Measurements from ENCODE around the gene PRKCB. TPM values are rescaled to one million over a fixed set of nuclear protein-coding genes. Genes with fewer than 3 reads are reported as not detected.

The PRKCB gene
- polyA plus RNA-seq, 1 donor from 2014 or later = 27.6 TPM

DNA sequence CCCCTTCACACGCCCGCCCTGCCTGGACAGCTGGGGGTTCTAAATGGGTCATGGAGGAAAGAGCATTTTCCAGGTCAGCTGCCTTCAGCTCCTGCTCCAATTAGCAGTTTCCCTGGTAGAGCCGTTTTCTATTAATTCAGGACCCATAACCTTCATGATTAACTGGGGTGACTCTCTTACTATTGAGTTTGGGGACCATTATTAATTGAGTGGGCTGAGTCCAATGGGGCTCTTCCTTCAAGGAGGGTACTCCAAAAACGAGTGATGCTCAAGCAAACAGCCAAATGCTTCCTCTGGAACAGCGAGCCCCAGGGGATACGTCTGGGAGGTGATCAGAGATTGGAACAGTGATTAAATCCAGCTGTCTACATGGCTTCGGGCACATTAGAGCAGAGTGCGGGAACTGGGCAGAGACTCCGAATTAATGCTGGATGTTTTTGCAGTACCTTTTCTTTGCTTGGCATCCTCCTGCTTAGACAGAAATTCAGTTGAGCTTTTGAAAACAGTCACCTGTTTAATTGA, 352.3 kb downstream of the PRKCB start:
- Histone ChIP-seq H3K27ac (ENCODE audit: low read length) (no peak overlapping the region), H3K9me3 (ENCODE audit: low read length) (no peaks in the 10 kb centered on the region), H3K27me3 (ENCODE audit: insufficient read depth, low read depth, low read length) (no peaks in the 10 kb centered on the region), H3F3A (ENCODE audit: insufficient read depth, low read length, poor library complexity, severe bottlenecking) (no peaks in the 10 kb centered on the region), H3K4me2 (ENCODE audit: low read length) (no peak overlapping the region), H3K36me3 (ENCODE audit: insufficient read depth, low read length) (no peaks in the 10 kb centered on the region), H3K4me3 (ENCODE audit: low read length) (no peak overlapping the region), H2AFZ (ENCODE audit: low read depth, low read length) (no peak overlapping the region), H3K9me2 (ENCODE audit: insufficient read depth, low read length) (no peaks in the 10 kb centered on the region), H4K20me1 (ENCODE audit: insufficient read depth) (no peaks in the 10 kb centered on the region), H3K9ac (ENCODE audit: low read length) (no peak overlapping the region), H3K79me2 (replicated peaks; ENCODE audit: insufficient read depth, low read length) (no peaks in the 10 kb centered on the region)
- TF ChIP-seq POLR2AphosphoS5 (IDR thresholded peaks at IDR 0.05) (no peak), MXI1 (conservative IDR thresholded peaks at IDR 0.05; ENCODE audit: poor library complexity, severe bottlenecking) (no peak), SMC3 (conservative IDR thresholded peaks at IDR 0.05; ENCODE audit: poor library complexity) (no peak)

DNA sequence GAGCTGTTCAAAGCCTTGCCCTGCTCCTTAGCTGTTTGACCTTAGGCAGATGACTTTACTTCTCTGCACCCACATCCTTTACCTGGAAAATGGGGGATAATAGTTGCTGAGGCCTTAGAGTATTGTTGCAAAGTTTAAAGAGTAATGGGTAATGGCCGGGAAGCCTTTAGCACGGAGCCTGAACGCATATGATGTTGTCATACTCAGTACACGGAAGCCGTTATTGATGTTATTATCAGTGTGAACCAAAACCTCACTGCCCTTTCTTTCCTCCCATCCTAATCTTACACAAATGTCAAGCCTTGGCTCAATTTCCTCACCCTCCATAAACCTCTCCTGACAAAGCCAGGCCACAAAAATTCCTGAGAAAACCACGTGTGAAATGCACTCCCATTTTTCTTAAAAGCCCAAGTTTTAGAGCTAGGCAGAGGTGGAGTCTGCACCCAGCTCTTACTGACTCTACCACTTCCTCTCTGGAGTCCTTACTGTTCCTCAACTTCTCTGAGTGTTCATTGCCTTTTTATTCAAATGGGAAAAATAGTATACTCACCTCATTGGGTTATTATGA, 353.1 kb downstream of the PRKCB start:
- Histone ChIP-seq H3F3A (ENCODE audit: insufficient read depth, low read length, poor library complexity, severe bottlenecking) (no peaks in the 10 kb centered on the region), H3K9ac (ENCODE audit: low read length) (no peak overlapping the region), H3K4me2 (ENCODE audit: low read length) (no peak overlapping the region), H3K36me3 (ENCODE audit: insufficient read depth, low read length) (no peaks in the 10 kb centered on the region), H3K9me2 (ENCODE audit: insufficient read depth, low read length) (no peaks in the 10 kb centered on the region), H3K27ac (ENCODE audit: low read length) (no peak overlapping the region), H3K4me3 (ENCODE audit: low read length) (no peak overlapping the region), H2AFZ (ENCODE audit: low read depth, low read length) (no peak overlapping the region), H4K20me1 (ENCODE audit: insufficient read depth) (no peaks in the 10 kb centered on the region), H3K27me3 (ENCODE audit: insufficient read depth, low read depth, low read length) (no peaks in the 10 kb centered on the region), H3K79me2 (replicated peaks; ENCODE audit: insufficient read depth, low read length) (no peaks in the 10 kb centered on the region), H3K9me3 (ENCODE audit: low read length) (no peaks in the 10 kb centered on the region)
- TF ChIP-seq, protein P1, sequence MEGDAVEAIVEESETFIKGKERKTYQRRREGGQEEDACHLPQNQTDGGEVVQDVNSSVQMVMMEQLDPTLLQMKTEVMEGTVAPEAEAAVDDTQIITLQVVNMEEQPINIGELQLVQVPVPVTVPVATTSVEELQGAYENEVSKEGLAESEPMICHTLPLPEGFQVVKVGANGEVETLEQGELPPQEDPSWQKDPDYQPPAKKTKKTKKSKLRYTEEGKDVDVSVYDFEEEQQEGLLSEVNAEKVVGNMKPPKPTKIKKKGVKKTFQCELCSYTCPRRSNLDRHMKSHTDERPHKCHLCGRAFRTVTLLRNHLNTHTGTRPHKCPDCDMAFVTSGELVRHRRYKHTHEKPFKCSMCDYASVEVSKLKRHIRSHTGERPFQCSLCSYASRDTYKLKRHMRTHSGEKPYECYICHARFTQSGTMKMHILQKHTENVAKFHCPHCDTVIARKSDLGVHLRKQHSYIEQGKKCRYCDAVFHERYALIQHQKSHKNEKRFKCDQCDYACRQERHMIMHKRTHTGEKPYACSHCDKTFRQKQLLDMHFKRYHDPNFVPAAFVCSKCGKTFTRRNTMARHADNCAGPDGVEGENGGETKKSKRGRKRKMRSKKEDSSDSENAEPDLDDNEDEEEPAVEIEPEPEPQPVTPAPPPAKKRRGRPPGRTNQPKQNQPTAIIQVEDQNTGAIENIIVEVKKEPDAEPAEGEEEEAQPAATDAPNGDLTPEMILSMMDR (IDR thresholded peaks at IDR 0.05; ENCODE audit: poor library complexity, severe bottlenecking) = no peak
- TF ChIP-seq MXI1 (conservative IDR thresholded peaks at IDR 0.05; ENCODE audit: poor library complexity, severe bottlenecking) (no peak), SMC3 (conservative IDR thresholded peaks at IDR 0.05; ENCODE audit: poor library complexity) (no peak), POLR2AphosphoS5 (IDR thresholded peaks at IDR 0.05) (no peak), EP300 (conservative IDR thresholded peaks at IDR 0.05; ENCODE audit: poor library complexity, severe bottlenecking) (no peak), RAD21 (conservative IDR thresholded peaks at IDR 0.05) (no peak), TAF1 (IDR thresholded peaks at IDR 0.05; ENCODE audit: low read depth) (no peak), EZH2 (IDR thresholded peaks at IDR 0.05; ENCODE audit: borderline replicate concordance, insufficient read depth, low read length, poor library complexity, severe bottlenecking) (no peak)
- TF ChIP-seq, protein P2, sequence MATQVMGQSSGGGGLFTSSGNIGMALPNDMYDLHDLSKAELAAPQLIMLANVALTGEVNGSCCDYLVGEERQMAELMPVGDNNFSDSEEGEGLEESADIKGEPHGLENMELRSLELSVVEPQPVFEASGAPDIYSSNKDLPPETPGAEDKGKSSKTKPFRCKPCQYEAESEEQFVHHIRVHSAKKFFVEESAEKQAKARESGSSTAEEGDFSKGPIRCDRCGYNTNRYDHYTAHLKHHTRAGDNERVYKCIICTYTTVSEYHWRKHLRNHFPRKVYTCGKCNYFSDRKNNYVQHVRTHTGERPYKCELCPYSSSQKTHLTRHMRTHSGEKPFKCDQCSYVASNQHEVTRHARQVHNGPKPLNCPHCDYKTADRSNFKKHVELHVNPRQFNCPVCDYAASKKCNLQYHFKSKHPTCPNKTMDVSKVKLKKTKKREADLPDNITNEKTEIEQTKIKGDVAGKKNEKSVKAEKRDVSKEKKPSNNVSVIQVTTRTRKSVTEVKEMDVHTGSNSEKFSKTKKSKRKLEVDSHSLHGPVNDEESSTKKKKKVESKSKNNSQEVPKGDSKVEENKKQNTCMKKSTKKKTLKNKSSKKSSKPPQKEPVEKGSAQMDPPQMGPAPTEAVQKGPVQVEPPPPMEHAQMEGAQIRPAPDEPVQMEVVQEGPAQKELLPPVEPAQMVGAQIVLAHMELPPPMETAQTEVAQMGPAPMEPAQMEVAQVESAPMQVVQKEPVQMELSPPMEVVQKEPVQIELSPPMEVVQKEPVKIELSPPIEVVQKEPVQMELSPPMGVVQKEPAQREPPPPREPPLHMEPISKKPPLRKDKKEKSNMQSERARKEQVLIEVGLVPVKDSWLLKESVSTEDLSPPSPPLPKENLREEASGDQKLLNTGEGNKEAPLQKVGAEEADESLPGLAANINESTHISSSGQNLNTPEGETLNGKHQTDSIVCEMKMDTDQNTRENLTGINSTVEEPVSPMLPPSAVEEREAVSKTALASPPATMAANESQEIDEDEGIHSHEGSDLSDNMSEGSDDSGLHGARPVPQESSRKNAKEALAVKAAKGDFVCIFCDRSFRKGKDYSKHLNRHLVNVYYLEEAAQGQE (IDR thresholded peaks at IDR 0.05; ENCODE audit: borderline replicate concordance) = no peak

Data from neural cell (in vitro differentiated cells).